K562 (cell line): ENCODE data around the gene RANGAP1. TPM values are rescaled to one million over a fixed set of nuclear protein-coding genes. Genes with fewer than 3 reads are reported as not detected.
A peak's percentile ranks its signal among the peaks of the same experiment; 100 is the strongest.

Experiments used
- ATAC-seq: fragments of 200-7000 bp; cut with Tn5 transposase; 3 replicates; pipeline ENCODE4 v1.9.1; 2020; ENCODE audit warnings: moderate library complexity
- BruUV-seq: library from RNA; stranded (reverse); fragments of 400-500 nt; replicated peaks from 2 replicates; lab custom pipeline; 2021; lab: Mats Ljungman, UMichigan
- CTCF ChIA-PET: fragments of 300-600 bp; formaldehyde crosslinking; extraction: SDS; loops from one replicate; lab custom pipeline; 2021; ENCODE audit warnings: low intra/inter-chr PET ratio; lab: Yijun Ruan, JAX
- POLR2A ChIA-PET: fragments of 300-600, 350-650 bp; sonication (Branson Sonifier 250); formaldehyde crosslinking; extraction: SDS; loops from one replicate; lab custom pipeline; 2021; ENCODE audit warnings: antibody characterized with exemption, inconsistent platforms; lab: Yijun Ruan, JAX
- DNase-seq, 4 experiments: peaks; one replicate each; pipeline versions ENCODE4 v3.0.0 to v3.0.0-alpha.2; 2011 to 2018; ENCODE audit warnings: low spot score in 3 of 4, mixed read lengths in 3 of 4; ENCODE audit errors: extremely low read depth in 1 of 4
- FAIRE-seq: peaks from 2 replicates; lab custom pipeline; 2011; peaks lifted over from hg19 to GRCh38; lab: Jason Lieb, UNC
- H2AFZ ChIP-seq: 2 replicates; pipeline ENCODE4 v1.6.0; 2011; ENCODE audit warnings: low read depth, low read length, control low read depth, inconsistent platforms
- H3K27ac ChIP-seq: fragments of 200-600 bp; 3 replicates; pipeline ENCODE4 v1.8.0; 2011; ENCODE audit warnings: low read depth, mild to moderate bottlenecking, control low read depth, inconsistent platforms, low read length, moderate library complexity, mixed read lengths; ENCODE audit errors: extremely low read depth
- H3K27me3 ChIP-seq, 2 experiments: fragments of 300-600 bp in 1 of 2; 2 replicates in 1 of 2; 3 replicates in 1 of 2; pipeline versions ENCODE4 v1.6.0 to v1.8.0; 2011; ENCODE audit warnings: inconsistent platforms in 2 of 2, low read length in 2 of 2, mild to moderate bottlenecking in 1 of 2, mixed read lengths in 1 of 2, moderate library complexity in 1 of 2; ENCODE audit not compliant: control insufficient read depth in 2 of 2, insufficient read depth in 2 of 2
- H3K36me3 ChIP-seq: fragments of 300-600 bp; 3 replicates; pipeline ENCODE4 v1.8.0; 2011; ENCODE audit warnings: mild to moderate bottlenecking, low read length, inconsistent platforms; ENCODE audit not compliant: control insufficient read depth, insufficient read depth
- H3K4me1 ChIP-seq, 2 experiments: fragments of 200-600 bp in 1 of 2; replicated peaks in 1 of 2; 2 replicates in 1 of 2; 3 replicates in 1 of 2; pipeline versions ENCODE4 v1.5.1 to v1.8.0; 2011; ENCODE audit warnings: inconsistent platforms in 2 of 2, low read length in 2 of 2, mild to moderate bottlenecking in 1 of 2, mixed read lengths in 1 of 2, moderate library complexity in 1 of 2; ENCODE audit not compliant: control insufficient read depth in 2 of 2, insufficient read depth in 2 of 2
- H3K4me2 ChIP-seq: 2 replicates; pipeline ENCODE4 v1.6.1; 2011; ENCODE audit warnings: low read length, control low read depth, inconsistent platforms, mixed read lengths; ENCODE audit not compliant: insufficient read depth
- H3K4me3 ChIP-seq: fragments of 200-600 bp; sonication (generic), shearing (Covaris generic); 2 replicates; pipeline ENCODE4 v1.5.1; 2016; ENCODE audit warnings: control low read depth, inconsistent platforms
- H3K79me2 ChIP-seq: fragments of 200-600 bp; 3 replicates; pipeline ENCODE4 v1.8.0; 2011; ENCODE audit warnings: low read length, inconsistent platforms; ENCODE audit not compliant: control insufficient read depth, insufficient read depth
- H3K9ac ChIP-seq, 2 experiments: 2 replicates each; pipeline versions ENCODE4 v1.6.0 to v1.6.1; 2011; ENCODE audit warnings: low read depth in 2 of 2, low read length in 2 of 2, control low read depth in 1 of 2, inconsistent platforms in 1 of 2, mild to moderate bottlenecking in 1 of 2, mixed read lengths in 1 of 2; ENCODE audit not compliant: insufficient read depth in 1 of 2
- H3K9me1 ChIP-seq: one replicate; pipeline ENCODE4 v1.6.0; 2011; ENCODE audit warnings: inconsistent platforms, mild to moderate bottlenecking, low read length, moderate library complexity; ENCODE audit not compliant: control insufficient read depth, insufficient read depth
- H3K9me3 ChIP-seq: replicated peaks from 2 replicates; pipeline ENCODE4 v1.5.1; 2011; ENCODE audit warnings: low read depth, low read length, inconsistent platforms; ENCODE audit not compliant: control insufficient read depth, insufficient read depth
- H4K20me1 ChIP-seq: replicated peaks from 2 replicates; pipeline ENCODE4 v1.6.1; 2011; ENCODE audit warnings: low read length, inconsistent platforms, mixed read lengths; ENCODE audit not compliant: control insufficient read depth, insufficient read depth
- MIER1 ChIP-seq: fragments of 450-650 bp; IDR thresholded peaks from 2 replicates; pipeline ENCODE4 v1.6.1; 2016; ENCODE audit warnings: antibody characterized with exemption, mild to moderate bottlenecking, low read depth
- POLR2G ChIP-seq: fragments of 200-400 bp; formaldehyde crosslinking; IDR thresholded peaks from 2 replicates; pipeline ENCODE4 v1.6.1; 2017; ENCODE audit warnings: low read depth, mild to moderate bottlenecking, antibody characterized with exemption, low read length, moderate library complexity
- ZNF696 ChIP-seq: fragments of 250-450 bp; sonication (Bioruptor Pico); conservative IDR thresholded peaks from 2 replicates; pipeline ENCODE4 v1.4.0; 2020; ENCODE audit warnings: mild to moderate bottlenecking, moderate library complexity
- WGBS: fragments of 100-300 bp; shearing (Covaris generic); methylation state at CpG from one replicate; pipeline ENCODE4 v1.1.6; 2016; ENCODE audit warnings: low coverage, mixed read lengths; ENCODE audit not compliant: insufficient coverage; ENCODE audit errors: missing lambda C conversion rate; 5-methylcytosine and 5-hydroxymethylcytosine counted together
- in situ Hi-C: fragments of 300-500 bp; cut with MboI; formaldehyde crosslinking; loops from 4 replicates; pipeline ENCODE4 v1.15.0; 2018; ENCODE audit warnings: inconsistent platforms, mixed read lengths
- intact Hi-C: fragments of 100-400 bp; cut with micrococcal nuclease; formaldehyde crosslinking; loops from 2 replicates; pipeline ENCODE4 v1.14.2; 2022
- polyA plus RNA-seq, 8 experiments: library from polyadenylated mRNA; depleted of rRNA in 4 of 8; stranded (reverse) in 5 of 8; unstranded in 3 of 8; fragments of >200 nt; fragmentation: Nextera tagmentation in 2 of 8; fragmentation: Illumina TruSeq in 1 of 8; extraction: Ambion mirVana in 2 of 8; extraction: Trizol in 1 of 8; gene quantifications; 2 replicates each; pipeline versions ENCODE4 v1.2.1 to v1.2.3, GENCODE V29; 2011 to 2014; ENCODE audit warnings: inconsistent platforms in 1 of 8, missing spikeins in 1 of 8
- total RNA-seq, 7 experiments: library from RNA; depleted of rRNA in 6 of 7; stranded (reverse); fragments of >200 nt in 6 of 7; fragmentation: Illumina TruSeq in 2 of 7; extraction: Trizol in 2 of 7; gene quantifications; 2 replicates each; pipeline versions ENCODE4 v1.2.1 to v1.2.3, GENCODE V29; 2011 to 2021; ENCODE audit warnings: low replicate concordance in 1 of 7
- TF ChIP-seq, protein P1 (sequence below), 2 experiments: fragments of 450-650 bp; IDR thresholded peaks; 2 replicates each; pipeline ENCODE4 v1.6.1; 2016; ENCODE audit warnings: mild to moderate bottlenecking in 2 of 2, borderline replicate concordance in 1 of 2, low read depth in 1 of 2, moderate library complexity in 1 of 2

RANGAP1 gene
- total and polyA plus RNA-seq, 9 of the 15 experiments (the other 6 are each of a cell fraction or from before 2014, with no cell fraction given): 2.1 to 104 (median 50.6) TPM

DNA sequence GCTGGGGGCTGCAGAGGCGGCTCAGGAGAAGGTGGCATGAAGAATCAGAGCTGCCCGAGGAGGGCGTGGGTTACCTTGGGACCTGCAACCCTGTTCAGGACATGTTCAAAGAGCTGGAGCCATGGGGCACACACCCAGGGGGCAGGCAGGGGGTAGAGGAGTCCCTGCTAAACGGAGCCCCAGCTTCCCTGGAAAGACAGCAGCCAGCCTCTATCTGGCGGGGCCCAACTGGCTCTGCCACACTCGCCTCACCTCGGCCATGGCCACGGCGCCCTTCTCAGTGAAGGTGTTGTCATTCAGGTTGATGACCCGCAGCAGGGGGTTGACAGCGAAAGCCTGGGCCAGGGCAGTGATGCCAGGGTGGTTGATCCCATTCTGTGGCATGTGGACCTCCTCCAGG is 28.3 kb downstream of the RANGAP1 start:
- Histone ChIP-seq H4K20me1 (no peaks in the 10 kb centered on the region), H2AFZ (no peak overlapping the region), H3K27me3 (no peaks in the 10 kb centered on the region), H3K4me3 (no peak overlapping the region), H3K4me1 (0 out of 5 replicates have a peak, but pooled peaks cover 0 to 5% of the 10 kb centered on the region in 2 experiments), H3K79me2 (no peaks in the 10 kb centered on the region), H3K36me3 (peaks cover 89% of the 10 kb centered on the region; the same call in 2 of the 3 replicates), H3K9me3 (no peaks in the 10 kb centered on the region), H3K4me2 (no peak overlapping the region), H3K27ac (no peak overlapping the region), H3K9me1 (no peaks in the 10 kb centered on the region), H3K9ac (no peak overlapping the region)
- 100% methylated on average over 7 of the region's 11 CpGs for WGBS
- BruUV-seq: no TSS peak
- no peak for ATAC-seq
- in situ Hi-C loops (no loop called here), intact Hi-C loops (no loop called here)
- no peak for FAIRE-seq
- ChIA-PET POLR2A (no interaction called here), CTCF (no interaction called here)
- no peak for DNase-seq
- peak; percentile 54; the same call in 1 of the 2 replicates for TF ChIP-seq POLR2G
- no peak for TF ChIP-seq ZNF696 (CRISPR knock-in tag)

DNA sequence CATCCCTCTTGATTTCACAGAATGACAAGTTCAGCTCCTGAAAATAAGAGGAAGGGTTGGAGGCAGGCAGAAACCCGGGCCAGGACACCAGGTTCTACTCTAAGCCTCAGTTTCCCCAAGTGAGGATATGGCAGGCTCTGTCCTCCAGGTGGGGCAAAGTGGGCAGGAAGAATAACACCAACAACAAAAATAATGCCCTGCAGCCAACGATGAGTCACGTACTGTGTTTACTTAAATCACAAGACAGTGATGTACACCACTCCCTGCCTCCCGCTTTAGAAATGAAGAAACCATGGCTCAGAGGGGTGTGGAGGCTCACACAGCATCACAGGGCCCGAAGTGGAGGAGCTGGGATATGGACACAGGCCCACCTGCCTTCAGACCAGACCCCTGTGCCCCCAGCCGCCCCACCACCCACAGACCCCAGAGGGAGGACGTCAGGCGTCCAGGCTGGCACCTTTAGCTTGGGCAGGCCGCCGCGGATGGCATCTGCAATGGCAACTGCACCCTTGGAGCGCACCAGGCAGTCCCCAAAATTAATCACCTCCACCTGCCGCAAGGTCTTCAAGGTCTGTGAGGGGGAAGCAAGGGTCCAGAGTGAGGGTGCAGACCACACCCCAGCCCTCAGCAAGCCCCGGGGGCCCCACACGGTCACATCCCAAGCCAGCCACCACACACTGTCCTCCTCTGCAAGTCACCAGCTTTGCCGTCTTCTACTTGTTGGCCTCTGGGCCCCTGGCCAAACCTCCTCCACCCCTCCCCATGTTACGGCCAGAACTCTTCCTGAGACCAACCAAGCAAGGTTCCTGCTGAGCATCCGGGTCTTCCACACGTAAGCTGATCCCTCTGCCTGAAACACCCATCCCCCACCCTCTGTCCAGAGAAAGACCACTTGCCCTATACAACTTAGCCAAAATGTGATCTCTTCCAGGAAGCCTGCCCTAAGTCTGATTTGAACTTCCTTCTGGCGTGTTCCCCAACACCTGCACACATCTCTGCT is 29.4 kb downstream of the RANGAP1 start:
- Histone ChIP-seq H3K9ac (no peak overlapping the region), H3K4me3 (no peak overlapping the region), H4K20me1 (no peaks in the 10 kb centered on the region), H3K36me3 (peaks cover 85% of the 10 kb centered on the region; the same call in 2 of the 3 replicates), H3K79me2 (no peaks in the 10 kb centered on the region), H3K4me1 (peaks cover 0 to 5% of the 10 kb centered on the region in 2 experiments; a peak in 1 of 5 replicates), H3K27ac (no peak overlapping the region), H3K9me1 (no peaks in the 10 kb centered on the region), H3K27me3 (no peaks in the 10 kb centered on the region), H3K4me2 (no peak overlapping the region), H2AFZ (no peak overlapping the region), H3K9me3 (no peaks in the 10 kb centered on the region)
- CTCF ChIA-PET: no interaction called here
- 85% methylated on average over 17 of the region's 20 CpGs for WGBS
- DNase-seq (no peak), ATAC-seq (no peak), FAIRE-seq (no peak)
- in situ Hi-C loops (no loop called here), intact Hi-C loops (no loop called here)
- BruUV-seq: no TSS peak
- POLR2A ChIA-PET: interaction anchor here (0.5 to 0.6 kb wide), 3 partner anchors 10 to 66 kb away, joined by 3 to 4 read pairs (median 3); no protein-coding TSS in a partner anchor
- TF ChIP-seq MIER1 (no peak), POLR2G (0 out of 2 replicates have a peak, but pooled peaks have one; percentile 29)
- TF ChIP-seq, protein P1, sequence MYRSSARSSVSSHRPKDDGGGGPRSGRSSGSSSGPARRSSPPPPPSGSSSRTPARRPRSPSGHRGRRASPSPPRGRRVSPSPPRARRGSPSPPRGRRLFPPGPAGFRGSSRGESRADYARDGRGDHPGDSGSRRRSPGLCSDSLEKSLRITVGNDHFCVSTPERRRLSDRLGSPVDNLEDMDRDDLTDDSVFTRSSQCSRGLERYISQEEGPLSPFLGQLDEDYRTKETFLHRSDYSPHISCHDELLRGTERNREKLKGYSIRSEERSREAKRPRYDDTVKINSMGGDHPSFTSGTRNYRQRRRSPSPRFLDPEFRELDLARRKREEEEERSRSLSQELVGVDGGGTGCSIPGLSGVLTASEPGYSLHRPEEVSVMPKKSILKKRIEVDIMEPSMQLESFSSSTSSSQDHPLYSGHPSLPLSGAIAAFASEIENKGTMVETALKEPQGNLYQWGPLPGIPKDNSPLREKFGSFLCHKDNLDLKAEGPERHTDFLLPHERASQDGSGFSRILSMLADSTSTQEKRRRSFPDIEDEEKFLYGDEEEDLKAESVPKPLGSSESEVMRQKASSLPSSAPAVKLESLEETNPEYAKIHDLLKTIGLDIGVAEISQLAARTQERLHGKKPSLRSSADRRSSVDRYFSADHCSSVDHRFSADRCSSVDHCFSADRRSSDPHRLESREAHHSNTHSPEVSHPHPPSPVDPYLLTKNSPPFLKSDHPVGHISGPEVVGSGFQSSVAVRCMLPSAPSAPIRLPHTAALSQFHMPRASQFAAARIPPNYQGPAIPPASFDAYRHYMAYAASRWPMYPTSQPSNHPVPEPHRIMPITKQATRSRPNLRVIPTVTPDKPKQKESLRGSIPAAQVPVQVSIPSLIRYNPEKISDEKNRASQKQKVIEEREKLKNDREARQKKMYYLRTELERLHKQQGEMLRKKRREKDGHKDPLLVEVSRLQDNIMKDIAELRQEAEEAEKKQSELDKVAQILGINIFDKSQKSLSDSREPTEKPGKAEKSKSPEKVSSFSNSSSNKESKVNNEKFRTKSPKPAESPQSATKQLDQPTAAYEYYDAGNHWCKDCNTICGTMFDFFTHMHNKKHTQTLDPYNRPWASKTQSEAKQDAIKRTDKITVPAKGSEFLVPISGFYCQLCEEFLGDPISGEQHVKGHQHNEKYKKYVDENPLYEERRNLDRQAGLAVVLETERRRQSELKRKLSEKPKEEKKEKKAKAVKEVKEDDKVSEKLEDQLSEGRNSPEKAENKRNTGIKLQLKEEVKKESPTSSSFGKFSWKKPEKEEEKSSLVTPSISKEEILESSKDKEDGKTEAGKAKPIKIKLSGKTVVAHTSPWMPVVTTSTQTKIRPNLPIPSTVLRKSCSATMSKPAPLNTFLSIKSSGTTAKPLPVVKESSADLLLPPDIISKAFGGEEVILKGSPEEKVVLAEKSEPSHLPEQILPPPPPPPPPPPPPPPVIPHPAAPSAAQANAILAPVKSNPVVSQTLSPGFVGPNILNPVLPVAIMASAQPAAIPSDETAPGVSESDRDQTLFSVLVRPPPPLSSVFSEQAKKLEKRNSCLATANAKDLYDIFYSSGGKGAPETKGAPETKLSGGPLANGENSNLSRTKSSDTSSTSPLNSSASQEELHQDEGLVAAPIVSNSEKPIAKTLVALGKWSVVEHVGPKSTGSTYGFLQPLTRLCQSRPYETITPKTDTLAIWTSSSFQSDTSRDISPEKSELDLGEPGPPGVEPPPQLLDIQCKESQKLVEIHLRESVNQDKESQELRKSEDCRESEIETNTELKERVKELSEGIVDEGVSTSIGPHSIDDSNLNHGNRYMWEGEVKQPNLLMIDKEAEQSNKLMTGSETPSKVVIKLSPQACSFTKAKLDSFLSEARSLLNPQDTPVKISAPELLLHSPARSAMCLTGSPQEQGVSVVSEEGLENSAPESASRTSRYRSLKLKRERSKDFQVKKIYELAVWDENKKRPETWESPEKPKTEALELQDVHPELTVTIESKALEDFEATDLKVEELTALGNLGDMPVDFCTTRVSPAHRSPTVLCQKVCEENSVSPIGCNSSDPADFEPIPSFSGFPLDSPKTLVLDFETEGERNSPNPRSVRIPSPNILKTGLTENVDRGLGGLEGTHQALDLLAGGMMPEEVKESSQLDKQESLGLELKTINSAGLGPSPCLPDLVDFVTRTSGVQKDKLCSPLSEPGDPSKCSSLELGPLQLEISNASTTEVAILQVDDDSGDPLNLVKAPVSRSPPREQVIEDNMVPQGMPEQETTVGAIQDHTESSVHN (IDR thresholded peaks at IDR 0.05; ENCODE audit: borderline replicate concordance in 1 of 2, low read depth in 1 of 2): no peak
